ENCODE measurements around the gene FAM83E.

The FAM83E gene

DNA sequence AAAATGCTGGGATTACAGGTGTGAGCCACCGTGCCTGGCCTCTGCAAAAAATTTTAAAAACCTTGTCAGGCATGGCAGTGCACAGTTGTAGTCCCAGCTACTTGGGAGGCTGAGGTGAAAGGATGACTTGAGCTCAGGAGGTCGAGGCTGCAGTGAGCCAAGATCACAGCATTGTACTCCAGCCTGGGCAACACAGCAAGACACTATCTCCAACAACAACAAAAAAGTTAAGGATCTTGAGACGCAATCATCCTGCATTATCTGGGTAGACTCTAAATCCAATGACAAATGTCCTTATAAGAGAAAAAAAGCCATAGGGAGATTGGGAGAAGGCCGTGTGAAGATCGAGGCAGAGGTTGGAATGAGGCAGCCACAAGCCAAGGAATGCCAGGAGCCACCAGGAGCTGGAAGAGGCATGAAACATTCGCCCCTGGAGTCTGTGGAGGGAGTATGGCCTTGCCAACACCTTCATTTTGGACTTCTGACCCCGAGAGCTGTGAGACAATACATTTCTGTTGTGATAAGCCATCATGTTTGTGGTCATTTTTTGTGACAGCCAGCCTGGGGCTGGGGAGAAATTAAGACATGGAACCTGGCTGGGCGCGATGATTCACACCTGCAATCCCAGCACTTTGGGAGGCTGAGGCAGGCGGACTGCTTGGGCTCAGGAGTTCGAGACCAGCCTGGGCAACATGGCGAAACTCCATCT lies 36.3 kb upstream of the FAM83E start:
- DNase-seq: no peak
- Histone ChIP-seq H3K4me3 (no peak overlapping the region), H3K36me3 (no peaks in the 10 kb centered on the region), H3K9me3 (no peaks in the 10 kb centered on the region), H3K4me1 (peaks cover 0 to 4% (median 3%) of the 10 kb centered on the region in 4 donors), H3K27ac (no peak overlapping the region), H3K27me3 (no peaks in the 10 kb centered on the region)
- intact Hi-C loops (cut with DNase I; ENCODE audit: low total_unique reads): no loop called here
- TF ChIP-seq CTCF (IDR thresholded peaks at IDR 0.05): no peak

DNA sequence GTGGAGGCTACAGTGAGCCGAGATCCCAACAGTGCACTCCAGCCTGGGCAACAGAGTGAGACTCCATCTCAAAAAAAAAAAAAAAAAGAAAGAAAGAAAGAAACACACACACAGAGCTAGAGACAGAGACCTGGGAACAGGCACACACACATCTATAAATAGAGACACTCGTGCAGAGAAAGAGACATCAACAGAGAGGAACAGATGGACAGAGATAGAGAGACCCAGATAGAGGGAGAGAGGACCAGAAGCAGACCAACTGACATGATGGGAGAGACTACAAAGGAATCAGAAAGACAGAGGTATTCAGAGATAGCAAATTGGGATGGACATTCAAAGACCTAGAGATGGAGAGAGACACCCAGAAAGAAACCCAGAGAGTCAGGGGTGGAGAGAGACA lies 33.3 kb upstream of the FAM83E start:
- peaks cover 7 to 19% (median 14%) of the 10 kb centered on the region in 4 donors for H3K4me1 ChIP-seq
- no peak overlapping the region for H3K4me3 ChIP-seq
- intact Hi-C loops (cut with DNase I; ENCODE audit: low total_unique reads): loop anchor here (10.0 kb wide), 2 partner anchors 187 to 347 kb away; partner anchors contain the start of genes GYS1, HSD17B14 and RUVBL2
- no peaks in the 10 kb centered on the region for H3K36me3 ChIP-seq
- no peak for TF ChIP-seq CTCF (IDR thresholded peaks at IDR 0.05)
- no peaks in the 10 kb centered on the region for H3K9me3 ChIP-seq
- H3K27ac ChIP-seq: no peak overlapping the region
- H3K27me3 ChIP-seq: no peaks in the 10 kb centered on the region
- DNase-seq: no peak

GRCh38 chr19:48646722-48647216 lies 31.9 kb upstream of the FAM83E start:
- Histone ChIP-seq H3K4me3 (peak overlapping the region; percentile 57 to 64), H3K4me1 (peaks cover 7 to 19% (median 14%) of the 10 kb centered on the region in 4 donors), H3K36me3 (no peaks in the 10 kb centered on the region), H3K27ac (peak overlapping the region; percentile 86 to 88), H3K27me3 (no peaks in the 10 kb centered on the region), H3K9me3 (no peaks in the 10 kb centered on the region)
- TF ChIP-seq CTCF (IDR thresholded peaks at IDR 0.05): no peak
- DNase-seq: no peak
- intact Hi-C loops (cut with DNase I; ENCODE audit: low total_unique reads): loop anchor here (2.0 to 10.0 kb wide), 3 partner anchors 26 to 348 kb away; partner anchors contain the start of genes GYS1, HSD17B14, NTN5 and RUVBL2

GRCh38 chr19:48646001-48646721 lies 31.3 kb upstream of the FAM83E start, which contains the start of gene CA11:
Gene CA11 (minus strand): TSS chr19:48646187. CDS start chr19:48645632, 555 bp downstream.
- TF ChIP-seq CTCF (IDR thresholded peaks at IDR 0.05): peak; percentile 82 to 94
- Histone ChIP-seq H3K27ac (peak within 1 kb of the TSS; percentile 86 to 88), H3K4me1 (peaks cover 7 to 19% (median 14%) of the 10 kb centered on the region in 4 donors), H3K36me3 (no peaks in the 10 kb centered on the region), H3K4me3 (peak within 1 kb of the TSS; percentile 57 to 64), H3K27me3 (no peaks in the 10 kb centered on the region), H3K9me3 (no peaks in the 10 kb centered on the region)
- intact Hi-C loops (cut with DNase I; ENCODE audit: low total_unique reads): loop anchor here (2.0 to 10.0 kb wide), 3 partner anchors 27 to 349 kb away; partner anchors contain the start of genes GYS1, HSD17B14, NTN5 and RUVBL2
- DNase-seq: peak; percentile 84 to 94

DNA sequence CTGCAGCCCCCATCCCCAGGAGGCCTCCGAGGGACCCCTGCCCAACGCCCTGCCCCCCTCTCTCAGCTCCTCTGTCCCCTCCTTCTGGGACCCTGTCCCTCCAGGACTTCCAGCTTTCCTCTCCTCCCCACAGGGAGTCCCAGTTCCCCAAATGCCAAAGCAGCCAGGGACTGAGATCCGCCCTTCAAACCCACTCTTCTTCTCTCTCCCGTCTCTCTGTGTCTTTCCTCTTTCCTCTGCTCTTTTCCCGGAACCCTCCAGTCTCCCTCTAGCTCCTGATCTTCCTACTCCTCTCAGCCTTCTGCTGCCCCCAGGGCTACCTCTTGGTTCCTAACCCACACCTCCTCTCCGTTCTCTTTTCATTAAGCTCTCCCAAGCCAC lies 30.7 kb upstream of the FAM83E start:
- Histone ChIP-seq H3K27me3 (no peaks in the 10 kb centered on the region), H3K27ac (peak overlapping the region; percentile 86 to 88), H3K4me3 (peak overlapping the region; percentile 57 to 64), H3K36me3 (no peaks in the 10 kb centered on the region), H3K9me3 (no peaks in the 10 kb centered on the region), H3K4me1 (peaks cover 7 to 19% (median 14%) of the 10 kb centered on the region in 4 donors)
- no peak for DNase-seq
- intact Hi-C loops (cut with DNase I; ENCODE audit: low total_unique reads): loop anchor here (10.0 kb wide), 2 partner anchors 189 to 349 kb away; partner anchors contain the start of genes GYS1, HSD17B14 and RUVBL2
- no peak for TF ChIP-seq CTCF (IDR thresholded peaks at IDR 0.05)
